DND-41 (cell line): Measurements from ENCODE around the gene USP32.
A peak's percentile ranks its signal among the peaks of the same experiment; 100 is the strongest.

Experiments
- EZH2 ChIP-seq: IDR thresholded peaks from 3 replicates; pipeline ENCODE4 v1.6.1; 2012; ENCODE audit warnings: borderline replicate concordance, low read depth, mild to moderate bottlenecking, moderate library complexity, low read length, inconsistent platforms; ENCODE audit not compliant: severe bottlenecking
- TF ChIP-seq, protein P1 (sequence below): IDR thresholded peaks from 2 replicates; pipeline ENCODE4 v1.5.1; 2012; ENCODE audit warnings: borderline replicate concordance, low read length, moderate library complexity, mild to moderate bottlenecking; ENCODE audit not compliant: poor library complexity, severe bottlenecking; ENCODE audit errors: extremely low read depth

DNA sequence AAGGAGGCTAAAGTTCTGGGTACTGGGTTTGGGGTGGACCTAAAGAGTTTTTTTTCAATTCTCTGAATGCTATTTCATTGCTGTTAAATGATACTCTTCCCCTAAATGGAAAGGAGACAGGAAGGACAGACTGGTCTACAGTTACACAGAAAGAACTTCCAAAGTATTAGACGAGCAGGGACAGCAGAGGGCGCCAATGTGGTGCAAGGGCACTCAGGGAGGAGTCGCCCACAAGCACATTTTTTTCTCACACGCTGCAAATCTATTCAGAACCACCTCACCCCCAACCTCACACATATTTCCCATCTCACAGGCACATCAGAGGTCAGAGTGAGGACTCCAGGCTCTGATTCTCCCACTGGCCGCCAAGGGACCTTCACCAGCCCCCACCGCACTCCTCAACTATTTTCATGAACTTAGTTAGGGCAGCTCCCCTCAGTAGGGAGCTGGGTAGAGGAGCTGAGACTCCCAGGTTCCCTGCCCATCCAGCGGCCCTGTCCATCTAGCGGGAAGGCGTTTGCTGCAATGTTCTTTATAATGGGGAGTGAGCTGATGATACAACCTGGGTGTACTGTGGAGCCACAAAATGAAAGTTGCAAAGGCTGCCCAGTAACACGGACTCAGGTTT is 248.9 kb downstream of the USP32 start:
- TF ChIP-seq, protein P1, sequence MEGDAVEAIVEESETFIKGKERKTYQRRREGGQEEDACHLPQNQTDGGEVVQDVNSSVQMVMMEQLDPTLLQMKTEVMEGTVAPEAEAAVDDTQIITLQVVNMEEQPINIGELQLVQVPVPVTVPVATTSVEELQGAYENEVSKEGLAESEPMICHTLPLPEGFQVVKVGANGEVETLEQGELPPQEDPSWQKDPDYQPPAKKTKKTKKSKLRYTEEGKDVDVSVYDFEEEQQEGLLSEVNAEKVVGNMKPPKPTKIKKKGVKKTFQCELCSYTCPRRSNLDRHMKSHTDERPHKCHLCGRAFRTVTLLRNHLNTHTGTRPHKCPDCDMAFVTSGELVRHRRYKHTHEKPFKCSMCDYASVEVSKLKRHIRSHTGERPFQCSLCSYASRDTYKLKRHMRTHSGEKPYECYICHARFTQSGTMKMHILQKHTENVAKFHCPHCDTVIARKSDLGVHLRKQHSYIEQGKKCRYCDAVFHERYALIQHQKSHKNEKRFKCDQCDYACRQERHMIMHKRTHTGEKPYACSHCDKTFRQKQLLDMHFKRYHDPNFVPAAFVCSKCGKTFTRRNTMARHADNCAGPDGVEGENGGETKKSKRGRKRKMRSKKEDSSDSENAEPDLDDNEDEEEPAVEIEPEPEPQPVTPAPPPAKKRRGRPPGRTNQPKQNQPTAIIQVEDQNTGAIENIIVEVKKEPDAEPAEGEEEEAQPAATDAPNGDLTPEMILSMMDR, result peak; percentile 94
- no peak for TF ChIP-seq EZH2
